ENCODE measurements around the gene ADAMTSL1. TPM values are rescaled to one million over a fixed set of nuclear protein-coding genes. Genes with fewer than 3 reads are reported as not detected.

Gene ADAMTSL1
- total RNA-seq, 2 donors from 2014 or later: 3.4 to 3.8 TPM

DNA sequence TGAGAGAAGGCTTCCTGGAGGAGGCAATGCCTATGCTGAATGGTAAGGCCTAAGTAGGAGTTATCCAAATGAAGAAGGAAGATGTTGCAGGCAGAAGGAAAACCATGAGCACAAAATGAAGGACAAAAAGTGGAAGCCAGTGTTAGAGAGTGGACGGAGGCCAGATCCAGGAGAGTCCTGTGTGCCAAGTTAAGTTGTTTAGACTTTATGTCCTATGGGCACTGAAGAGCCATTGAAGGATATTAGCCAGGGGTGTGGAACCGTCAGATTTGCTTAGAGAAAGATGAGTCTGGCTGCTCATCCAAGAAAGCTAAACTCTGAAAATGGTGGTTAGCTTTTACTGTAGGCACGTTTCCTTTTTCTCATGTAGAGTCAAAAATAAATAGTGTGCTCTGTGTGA lies 254.7 kb downstream of the ADAMTSL1 start:
- no peaks in the 10 kb centered on the region for H3K4me1 ChIP-seq
- no peaks in the 10 kb centered on the region for H3K27me3 ChIP-seq
- no peaks in the 10 kb centered on the region for H3K36me3 ChIP-seq
- no peak for DNase-seq (ENCODE audit: low spot score)
- no peak for TF ChIP-seq CTCF (IDR thresholded peaks at IDR 0.05)
- H3K27ac ChIP-seq: no peak overlapping the region
- no peak overlapping the region for H3K4me3 ChIP-seq
- H3K9me3 ChIP-seq: no peaks in the 10 kb centered on the region

DNA sequence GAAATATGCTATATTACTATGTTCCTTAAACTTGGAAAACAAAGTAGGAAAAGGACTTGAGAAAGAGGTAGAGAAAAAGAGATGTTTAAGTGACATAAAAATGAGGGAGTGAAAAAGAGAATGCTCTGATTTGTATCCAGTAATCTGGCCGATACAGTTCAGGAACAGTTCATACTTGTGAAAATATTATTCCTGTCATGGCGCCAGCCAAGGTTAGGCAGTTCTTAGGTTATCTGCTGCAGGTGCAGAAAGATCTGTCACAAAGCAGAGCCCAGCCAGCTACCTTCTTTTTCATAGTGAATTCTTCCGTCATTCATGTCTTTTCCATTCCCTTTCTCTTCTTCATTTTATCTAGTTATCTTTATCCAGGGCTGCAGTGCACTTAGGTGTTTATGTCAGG lies 256.3 kb downstream of the ADAMTSL1 start:
- H3K27ac ChIP-seq: no peak overlapping the region
- DNase-seq (ENCODE audit: low spot score): no peak
- no peaks in the 10 kb centered on the region for H3K36me3 ChIP-seq
- no peaks in the 10 kb centered on the region for H3K27me3 ChIP-seq
- no peak for TF ChIP-seq CTCF (IDR thresholded peaks at IDR 0.05)
- no peaks in the 10 kb centered on the region for H3K9me3 ChIP-seq
- no peaks in the 10 kb centered on the region for H3K4me1 ChIP-seq
- no peak overlapping the region for H3K4me3 ChIP-seq

- no peak for DNase-seq (ENCODE audit: low spot score)
- H3K4me3 ChIP-seq: no peak overlapping the region
- no peaks in the 10 kb centered on the region for H3K36me3 ChIP-seq
- no peaks in the 10 kb centered on the region for H3K4me1 ChIP-seq
- H3K9me3 ChIP-seq: no peaks in the 10 kb centered on the region
- H3K27ac ChIP-seq: no peak overlapping the region
- no peaks in the 10 kb centered on the region for H3K27me3 ChIP-seq
- TF ChIP-seq CTCF (IDR thresholded peaks at IDR 0.05): no peak
Measured at GRCh38 chr9:18739127-18739526, 265.2 kb downstream of the ADAMTSL1 start.

- no peak for DNase-seq (ENCODE audit: low spot score)
- no peak for TF ChIP-seq CTCF (IDR thresholded peaks at IDR 0.05)
- Histone ChIP-seq H3K4me1 (no peaks in the 10 kb centered on the region), H3K27ac (no peak overlapping the region), H3K27me3 (no peaks in the 10 kb centered on the region), H3K4me3 (no peak overlapping the region), H3K9me3 (no peaks in the 10 kb centered on the region), H3K36me3 (no peaks in the 10 kb centered on the region)
Measured at GRCh38 chr9:18739641-18740318, 265.8 kb downstream of the ADAMTSL1 start.

GRCh38 chr9:18741359-18741758 lies 267.4 kb downstream of the ADAMTSL1 start:
- H3K9me3 ChIP-seq: no peaks in the 10 kb centered on the region
- H3K27me3 ChIP-seq: no peaks in the 10 kb centered on the region
- DNase-seq (ENCODE audit: low spot score): no peak
- H3K36me3 ChIP-seq: no peaks in the 10 kb centered on the region
- H3K27ac ChIP-seq: no peak overlapping the region
- no peaks in the 10 kb centered on the region for H3K4me1 ChIP-seq
- H3K4me3 ChIP-seq: no peak overlapping the region
- TF ChIP-seq CTCF (IDR thresholded peaks at IDR 0.05): no peak

DNA sequence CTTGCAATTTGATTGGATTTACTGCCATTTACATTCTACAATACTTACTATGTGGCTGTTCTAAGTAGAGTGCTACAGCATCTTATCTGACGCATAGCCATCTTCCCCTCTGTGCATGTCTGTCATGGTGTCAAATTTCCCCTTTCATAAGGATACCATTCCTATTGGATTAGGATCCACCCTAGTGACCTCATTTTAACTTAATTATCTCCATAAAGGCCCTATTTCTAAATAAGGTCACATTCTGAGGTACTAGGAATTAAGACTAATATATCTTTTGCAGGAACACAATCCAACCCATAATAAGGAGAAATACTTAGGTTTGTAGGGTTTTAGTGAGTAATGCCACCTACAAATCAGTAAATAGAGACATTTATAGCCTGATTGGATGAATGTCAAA lies 268.0 kb downstream of the ADAMTSL1 start:
- no peaks in the 10 kb centered on the region for H3K4me1 ChIP-seq
- no peak overlapping the region for H3K4me3 ChIP-seq
- no peaks in the 10 kb centered on the region for H3K9me3 ChIP-seq
- no peaks in the 10 kb centered on the region for H3K36me3 ChIP-seq
- no peak overlapping the region for H3K27ac ChIP-seq
- no peak for TF ChIP-seq CTCF (IDR thresholded peaks at IDR 0.05)
- no peaks in the 10 kb centered on the region for H3K27me3 ChIP-seq
- DNase-seq (ENCODE audit: low spot score): no peak

Data from right atrium auricular region (tissue), 2 donors.